HG03469 (cell line): ENCODE measurements around the gene HOXA10.

ENCODE experiments used
- ATAC-seq: cut with Tn5 transposase; IDR thresholded peaks from one replicate; pipeline ENCODE4 v1.9.1; 2021; ENCODE audit warnings: mild to moderate bottlenecking, moderate library complexity, moderate number of reproducible peaks; ENCODE audit not compliant: unreplicated experiment

HOXA10 gene

GRCh38 chr7:27180431-27181420 is 6.6 kb upstream of the HOXA10 start:
- ATAC-seq = no peak

GRCh38 chr7:27179503-27180430 is 5.6 kb upstream of the HOXA10 start:
- no peak for ATAC-seq

GRCh38 chr7:27179030-27179429 is 4.9 kb upstream of the HOXA10 start:
- ATAC-seq = no peak

GRCh38 chr7:27178366-27178765 is 4.2 kb upstream of the HOXA10 start:
- no peak for ATAC-seq

- no peak for ATAC-seq
These were observed 3.7 kb upstream of the HOXA10 start for GRCh38 chr7:27177795-27178320.

DNA sequence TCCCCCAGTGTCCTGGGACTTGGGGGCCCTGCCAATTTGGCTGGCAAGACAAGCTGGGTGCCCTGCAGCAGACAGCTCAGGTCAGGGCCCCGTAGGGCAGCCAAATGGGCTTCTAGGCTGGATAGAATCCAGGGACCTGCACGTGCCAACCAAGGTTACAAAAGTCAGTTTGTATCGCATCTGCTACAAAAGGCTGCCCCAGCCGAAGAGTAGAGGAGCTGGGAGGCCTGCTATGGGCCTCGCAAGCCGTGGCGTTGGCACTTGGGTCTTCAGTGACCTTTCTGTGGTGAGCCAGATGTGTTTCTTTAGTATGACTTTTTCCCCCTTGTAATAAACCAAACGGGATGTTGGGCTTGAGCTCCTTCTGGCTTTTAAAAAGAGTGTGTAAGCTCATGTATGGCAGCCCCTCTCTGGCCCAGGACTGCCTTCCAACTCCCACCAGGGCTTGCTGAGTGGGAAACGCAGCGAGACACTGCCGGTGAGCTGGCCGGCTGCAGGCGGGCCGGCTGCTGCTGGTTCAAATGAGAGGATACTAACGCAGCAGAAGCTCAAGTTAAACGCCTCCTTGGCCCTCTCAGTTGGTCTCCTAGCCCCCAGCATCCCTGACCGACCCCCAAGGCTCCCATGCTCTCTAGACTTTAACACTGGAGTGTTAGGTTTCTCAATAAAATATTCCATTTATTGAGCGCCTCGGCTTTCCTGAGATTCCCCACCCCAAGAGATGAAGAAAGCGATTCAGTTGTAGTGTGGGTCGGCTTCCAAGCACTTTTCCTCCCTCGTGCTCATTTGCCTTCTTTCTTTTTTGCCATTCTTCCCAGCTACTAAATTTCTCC is 3.1 kb upstream of the HOXA10 start:
- ATAC-seq = no peak

- ATAC-seq = no peak
These were observed 2.4 kb upstream of the HOXA10 start for GRCh38 chr7:27176524-27176845.

DNA sequence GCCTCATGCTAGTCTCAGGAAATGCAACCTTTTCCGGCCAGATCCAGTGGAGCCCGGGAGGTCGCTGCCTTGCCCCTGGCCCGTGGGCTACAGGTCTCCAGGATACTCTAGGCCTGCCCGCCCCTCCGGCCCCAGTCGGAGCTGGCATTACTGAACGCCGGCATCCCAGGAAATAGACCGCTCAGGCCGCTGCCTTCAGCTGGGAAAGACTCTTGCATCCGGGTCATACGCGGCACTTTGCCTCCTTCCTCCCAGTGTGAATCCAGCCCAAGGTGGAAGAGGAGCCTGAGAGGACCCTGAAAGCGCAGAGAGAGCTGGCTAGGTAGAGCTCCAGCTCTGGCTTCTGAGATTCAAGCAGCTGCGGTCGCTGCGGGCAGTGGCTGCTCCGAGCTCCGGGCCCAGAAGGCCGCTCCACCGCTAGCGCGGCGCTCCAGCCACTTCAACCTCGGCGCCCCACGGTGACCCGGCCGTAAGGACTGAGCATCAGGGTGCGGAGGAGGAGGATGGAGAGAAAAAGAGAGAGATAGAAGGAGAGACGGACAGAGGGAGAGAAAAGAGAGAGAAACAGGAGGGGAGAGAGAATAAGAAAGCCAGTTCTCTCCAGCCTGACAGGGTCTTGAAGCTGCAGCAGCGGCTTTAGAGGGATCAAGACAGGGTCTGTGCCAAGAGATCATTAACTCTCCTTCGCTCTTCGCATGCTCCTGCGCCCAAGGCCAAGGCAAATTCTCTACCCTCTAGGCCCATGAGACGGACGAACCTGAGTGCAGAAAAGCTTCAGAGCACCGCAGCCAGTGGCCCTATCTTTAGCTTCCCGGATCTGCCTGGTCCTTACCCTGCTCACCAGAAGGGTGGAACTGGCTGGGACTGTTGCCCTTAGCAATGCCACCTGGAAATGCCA is 1.8 kb upstream of the HOXA10 start:
- ATAC-seq = no peak

DNA sequence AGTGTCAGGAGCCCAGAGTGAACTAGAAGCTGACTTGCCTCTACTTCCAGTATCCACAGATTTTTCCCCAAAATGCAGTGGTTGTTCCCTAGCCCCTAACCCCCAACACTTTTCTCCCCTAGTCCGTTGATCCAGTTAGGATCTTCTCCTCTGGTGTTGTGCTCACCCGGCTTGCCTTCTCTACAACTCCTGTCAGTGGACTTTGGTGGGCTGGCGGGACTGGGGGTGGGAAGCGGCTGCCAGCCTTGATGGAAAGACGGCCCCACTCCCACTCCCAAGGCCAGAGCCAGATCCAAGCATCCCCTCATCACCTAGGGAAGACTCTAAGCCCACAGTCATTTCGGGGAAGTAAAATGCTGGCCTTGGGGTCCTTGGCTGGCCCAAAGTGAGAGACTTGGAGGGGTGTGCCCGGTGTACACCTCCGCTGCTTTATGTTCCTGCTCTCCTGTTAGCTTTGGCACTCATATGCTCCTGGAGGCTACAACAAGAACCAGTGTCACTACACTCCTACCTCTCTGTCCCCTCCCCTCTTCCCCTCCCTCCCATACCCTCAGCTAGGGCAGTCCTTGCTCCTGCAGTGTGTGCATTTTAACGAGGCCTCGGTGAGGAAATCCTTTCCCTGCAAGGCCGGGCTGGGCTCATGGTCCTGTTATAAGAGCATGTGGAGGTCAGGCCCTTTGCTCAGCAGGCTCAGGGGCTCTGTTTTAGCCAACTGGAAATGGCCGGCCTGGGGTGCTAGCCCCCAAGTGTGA is 930 bp upstream of the HOXA10 start:
- no peak for ATAC-seq

- no peak for ATAC-seq
These were observed 587 bp downstream of the HOXA10 start for GRCh38 chr7:27173511-27173955.

GRCh38 chr7:27172823-27173510 is 1.2 kb downstream of the HOXA10 start:
- ATAC-seq = no peak

GRCh38 chr7:27172315-27172774 is 1.8 kb downstream of the HOXA10 start:
- ATAC-seq = no peak

DNA sequence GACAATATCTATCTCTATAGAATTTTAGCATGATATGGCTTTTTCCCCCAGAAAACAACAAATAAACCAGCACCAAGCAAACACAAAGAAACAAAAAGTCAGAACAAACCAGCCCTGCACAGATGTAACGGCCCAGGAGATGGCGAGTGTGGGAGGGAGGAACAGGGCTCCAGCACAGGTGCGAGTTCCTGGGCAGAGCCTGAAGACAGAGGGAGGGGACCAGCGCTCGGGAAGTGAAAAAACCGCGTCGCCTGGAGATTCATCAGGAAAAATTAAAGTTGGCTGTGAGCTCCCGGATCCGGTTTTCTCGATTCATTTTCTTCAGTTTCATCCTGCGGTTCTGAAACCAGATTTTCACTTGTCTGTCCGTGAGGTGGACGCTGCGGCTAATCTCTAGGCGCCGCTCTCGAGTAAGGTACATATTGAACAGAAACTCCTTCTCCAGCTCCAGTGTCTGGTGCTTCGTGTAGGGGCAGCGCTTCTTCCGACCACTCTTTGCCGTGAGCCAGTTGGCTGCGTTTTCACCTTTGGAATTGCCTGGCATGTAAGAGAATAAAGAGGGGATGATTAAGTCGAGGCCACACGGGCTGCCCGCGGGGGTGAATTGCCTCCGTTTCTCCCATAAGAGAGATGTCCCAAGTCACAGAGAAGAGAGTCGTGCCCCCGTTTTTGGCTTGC is 2.3 kb downstream of the HOXA10 start:
- ATAC-seq = no peak

DNA sequence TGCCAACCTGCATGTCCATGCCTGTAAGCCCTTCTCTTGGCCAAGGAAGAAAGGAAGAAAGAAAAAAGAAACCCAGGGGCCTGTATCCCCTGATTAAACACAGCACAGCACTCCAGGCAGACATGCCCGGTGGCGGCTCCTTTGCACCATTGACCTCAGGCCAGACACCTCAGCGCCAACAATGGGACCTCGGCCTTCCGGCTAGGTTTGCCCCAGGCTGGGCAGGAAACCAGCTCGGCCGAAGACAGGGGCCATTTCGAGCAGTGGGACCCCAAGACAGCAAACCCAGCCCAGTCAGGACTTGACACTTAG is 2.8 kb downstream of the HOXA10 start:
- no peak for ATAC-seq

GRCh38 chr7:27170426-27171324 is 3.4 kb downstream of the HOXA10 start:
- ATAC-seq = no peak

GRCh38 chr7:27169658-27170425 is 4.3 kb downstream of the HOXA10 start:
- ATAC-seq = no peak
